GM12878 (cell line): Measurements from ENCODE around the gene JADE2. TPM values are rescaled to one million over a fixed set of nuclear protein-coding genes. Genes with fewer than 3 reads are reported as not detected.

ENCODE experiments used
- ATAC-seq: fragments of 200-7000 bp; cut with Tn5 transposase; 3 replicates; pipeline ENCODE4 v1.9.1; 2020; ENCODE audit warnings: mild to moderate bottlenecking, moderate library complexity
- BruUV-seq: library from RNA; stranded (reverse); fragments of 400-500 nt; replicated peaks from 2 replicates; lab custom pipeline; 2021; lab: Mats Ljungman, UMichigan
- CTCF ChIA-PET: fragments of 300-600 bp; sonication (Branson Sonifier 250); formaldehyde crosslinking; extraction: SDS; loops from one replicate; lab custom pipeline; 2021; ENCODE audit warnings: inconsistent platforms; lab: Yijun Ruan, JAX
- POLR2A ChIA-PET: fragments of 350-600 bp; formaldehyde crosslinking; extraction: SDS; loops from one replicate; lab custom pipeline; 2021; ENCODE audit warnings: inconsistent platforms; lab: Charles Lee
- RAD21 ChIA-PET: fragments of 300-600 bp; sonication (Branson Sonifier 250); formaldehyde crosslinking; loops from one replicate; lab custom pipeline; 2023; ENCODE audit warnings: antibody characterized with exemption; ENCODE audit not compliant: unreplicated experiment; lab: Charles Lee
- SMC1A ChIA-PET: fragments of 300-600 bp; sonication (Branson Sonifier 250); formaldehyde crosslinking; loops from one replicate; lab custom pipeline; 2023; ENCODE audit not compliant: unreplicated experiment, uncharacterized antibody; lab: Charles Lee
- DNase-seq: peaks from one replicate; pipeline ENCODE4 v3.0.0-alpha.2; 2011; ENCODE audit warnings: low read depth, low spot score
- FAIRE-seq: peaks from 3 replicates; lab custom pipeline; 2011; peaks lifted over from hg19 to GRCh38; lab: Jason Lieb, UNC
- H2AFZ ChIP-seq: 2 replicates; pipeline ENCODE4 v1.6.0; 2011; ENCODE audit warnings: low read depth, low read length, control low read depth; ENCODE audit not compliant: control insufficient read depth
- H3K27ac ChIP-seq: 2 replicates; pipeline ENCODE4 v1.5.1; 2011; ENCODE audit warnings: control low read depth; ENCODE audit not compliant: control insufficient read depth, insufficient read depth
- H3K27me3 ChIP-seq, 2 experiments: replicated peaks in 1 of 2; 2 replicates each; pipeline versions ENCODE4 v1.6.0 to v1.6.1; 2011; ENCODE audit warnings: low read length in 1 of 2; ENCODE audit not compliant: control insufficient read depth in 2 of 2, insufficient read depth in 2 of 2
- H3K36me3 ChIP-seq, 2 experiments: 2 replicates each; pipeline ENCODE4 v1.5.1; 2011; ENCODE audit warnings: low read length in 1 of 2; ENCODE audit not compliant: control insufficient read depth in 2 of 2, insufficient read depth in 2 of 2
- H3K4me1 ChIP-seq: 2 replicates; pipeline ENCODE4 v1.6.1; 2011; ENCODE audit warnings: mild to moderate bottlenecking, low read length, moderate library complexity, mixed read lengths; ENCODE audit not compliant: control insufficient read depth, insufficient read depth
- H3K4me2 ChIP-seq: 2 replicates; pipeline ENCODE4 v1.6.0; 2011; ENCODE audit warnings: control low read depth; ENCODE audit not compliant: control insufficient read depth, insufficient read depth
- H3K4me3 ChIP-seq: fragments of 200-600 bp; sonication (generic); 2 replicates; pipeline ENCODE4 v1.5.1; 2016
- H3K79me2 ChIP-seq: 2 replicates; pipeline ENCODE4 v1.6.0; 2011; ENCODE audit warnings: low read length; ENCODE audit not compliant: control insufficient read depth, insufficient read depth
- H3K9ac ChIP-seq: 2 replicates; pipeline ENCODE4 v1.8.0; 2011; ENCODE audit warnings: low read length, control low read depth, mixed read lengths; ENCODE audit not compliant: control insufficient read depth, insufficient read depth
- H3K9me3 ChIP-seq: replicated peaks from 3 replicates; pipeline ENCODE4 v1.5.1; 2011; ENCODE audit warnings: mild to moderate bottlenecking, low read length; ENCODE audit not compliant: control insufficient read depth, insufficient read depth
- H4K20me1 ChIP-seq: 2 replicates; pipeline ENCODE4 v1.6.0; 2011; ENCODE audit not compliant: control insufficient read depth, insufficient read depth
- CHD1 ChIP-seq: IDR thresholded peaks from 2 replicates; pipeline ENCODE4 v1.6.1; 2012; ENCODE audit warnings: low read depth, low read length, improper control_type of control experiment
- FOS ChIP-seq: IDR thresholded peaks from 3 replicates; pipeline ENCODE4 v1.6.1; 2011; ENCODE audit warnings: borderline replicate concordance; ENCODE audit not compliant: insufficient read length; ENCODE audit errors: extremely low read depth
- FOXM1 ChIP-seq: IDR thresholded peaks from 2 replicates; pipeline ENCODE4 v1.6.1; 2012; ENCODE audit warnings: low read depth, mild to moderate bottlenecking, inconsistent platforms, low read length, moderate library complexity
- HDAC6 ChIP-seq: fragments of 200-600 bp; sonication (generic); IDR thresholded peaks from one replicate; pipeline ENCODE4 v1.8.0; 2017; ENCODE audit warnings: antibody characterized with exemption; ENCODE audit not compliant: unreplicated experiment
- IKZF2 ChIP-seq, 2 experiments: fragments of 450-650 bp; IDR thresholded peaks; 2 replicates each; pipeline ENCODE4 v1.6.1; 2017; ENCODE audit warnings: mild to moderate bottlenecking in 2 of 2, moderate library complexity in 2 of 2
- JUNB ChIP-seq: IDR thresholded peaks from 2 replicates; pipeline ENCODE4 v1.6.1; 2016; ENCODE audit warnings: antibody characterized with exemption, mild to moderate bottlenecking
- POLR2AphosphoS5 ChIP-seq: IDR thresholded peaks from 2 replicates; pipeline ENCODE4 v1.6.1; 2011; ENCODE audit warnings: mild to moderate bottlenecking, low read length, inconsistent platforms
- SIX5 ChIP-seq: IDR thresholded peaks from 2 replicates; pipeline ENCODE4 v1.6.1; 2011; ENCODE audit warnings: mild to moderate bottlenecking, low read depth, low read length, moderate library complexity; ENCODE audit not compliant: severe bottlenecking
- TCF7 ChIP-seq: IDR thresholded peaks from 2 replicates; pipeline ENCODE4 v1.6.1; 2014; ENCODE audit warnings: antibody characterized with exemption, borderline replicate concordance
- YY1 ChIP-seq: IDR thresholded peaks from 2 replicates; pipeline ENCODE4 v1.6.1; 2011; ENCODE audit warnings: low read depth, mild to moderate bottlenecking, low read length
- WGBS: methylation state at CpG from one replicate; pipeline ENCODE4 v1.1.6; 2016; ENCODE audit warnings: low lambda C conversion rate; ENCODE audit not compliant: insufficient replicate concordance, insufficient coverage; ENCODE audit errors: missing lambda C conversion rate; 5-methylcytosine and 5-hydroxymethylcytosine counted together
- in situ Hi-C: fragments of 300-500 bp; cut with MboI; formaldehyde crosslinking; loops from 9 replicates; pipeline ENCODE4 v1.14.3; 2018; ENCODE audit warnings: mixed read lengths
- intact Hi-C: fragments of 100-400 bp; cut with micrococcal nuclease; formaldehyde crosslinking; loops from one replicate; pipeline ENCODE4 v1.14.2; 2022; ENCODE audit not compliant: unreplicated experiment
- polyA plus RNA-seq, 11 experiments: library from polyadenylated mRNA; depleted of rRNA in 4 of 11; unstranded in 6 of 11; stranded (reverse) in 5 of 11; fragments of >200 nt; fragmentation: Nextera tagmentation in 4 of 11; fragmentation: Illumina TruSeq in 1 of 11; extraction: Ambion mirVana in 4 of 11; extraction: Trizol in 1 of 11; gene quantifications; 1 replicate in 1 of 11; 2 replicates in 10 of 11; pipeline versions ENCODE4 v1.2.1 to v1.2.3, GENCODE V29; 2011 to 2016; ENCODE audit warnings: inconsistent platforms in 2 of 11, missing spikeins in 2 of 11, low read depth in 1 of 11
- total RNA-seq, 4 experiments: library from RNA; depleted of rRNA in 3 of 4; stranded (reverse); fragments of >200 nt in 3 of 4; fragmentation: Illumina TruSeq in 1 of 4; extraction: Trizol in 1 of 4; gene quantifications; 2 replicates each; pipeline versions ENCODE4 v1.2.1 to v1.2.3, GENCODE V29; 2013 to 2021
- TF ChIP-seq, protein P1 (sequence below): fragments of 450-650 bp; IDR thresholded peaks from 2 replicates; pipeline ENCODE4 v1.6.1; 2017; ENCODE audit warnings: borderline replicate concordance
- TF ChIP-seq, protein P2 (sequence below): fragments of 450-650 bp; IDR thresholded peaks from 2 replicates; pipeline ENCODE4 v1.6.1; 2017; ENCODE audit warnings: mild to moderate bottlenecking, moderate library complexity
- TF ChIP-seq, protein P3 (sequence below), 3 experiments: IDR thresholded peaks in 2 of 3; conservative IDR thresholded peaks in 1 of 3; 2 replicates each; pipeline ENCODE4 v1.5.1; 2011; ENCODE audit warnings: low read depth in 3 of 3, low read length in 3 of 3, mild to moderate bottlenecking in 3 of 3, control low read depth in 2 of 3, moderate library complexity in 2 of 3, inconsistent platforms in 1 of 3, mixed read lengths in 1 of 3; ENCODE audit not compliant: control insufficient read depth in 2 of 3, insufficient read depth in 1 of 3; ENCODE audit errors: extremely low read depth in 1 of 3
- TF ChIP-seq, protein P4 (sequence below): fragments of 450-650 bp; IDR thresholded peaks from 2 replicates; pipeline ENCODE4 v1.6.1; 2017; ENCODE audit warnings: mild to moderate bottlenecking, low read depth, inconsistent platforms; ENCODE audit not compliant: poor library complexity, severe bottlenecking

Gene JADE2
- total and polyA plus RNA-seq, 10 of the 15 experiments (the other 5 are each of a cell fraction or from before 2014, with no cell fraction given): 1.5 to 67.0 (median 22.4) TPM

DNA sequence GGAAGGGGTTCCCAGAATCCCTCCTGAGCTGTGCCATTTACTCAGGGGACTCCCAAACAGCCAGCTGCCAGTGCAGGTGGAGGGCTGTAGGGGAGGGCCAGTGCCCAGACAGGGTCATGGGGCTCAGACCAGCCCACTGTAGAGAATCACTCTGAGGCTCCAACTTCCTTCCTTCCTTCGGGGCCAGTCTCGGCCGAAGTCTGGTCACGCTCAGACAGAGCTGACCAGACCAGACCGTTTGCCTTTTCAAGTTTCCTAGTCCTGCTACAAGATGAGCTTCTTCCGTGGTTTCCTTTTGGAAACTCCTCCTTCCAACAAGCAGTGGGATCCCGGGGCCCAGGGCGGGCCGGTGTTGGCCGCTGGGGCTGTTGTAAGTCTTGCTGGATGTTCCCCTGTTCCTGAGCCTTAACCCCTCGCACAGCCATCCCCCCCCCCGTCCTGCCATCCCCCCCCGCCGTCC is 54.6 kb downstream of the JADE2 start:
- in situ Hi-C loops: loop anchor here (5.0 kb wide), 1 partner anchor 393 kb away; no protein-coding TSS in a partner anchor
- DNase-seq: no peak
- H3K27ac ChIP-seq: no peak overlapping the region
- H3K4me2 ChIP-seq: no peak overlapping the region
- no peak overlapping the region for H2AFZ ChIP-seq
- no peaks in the 10 kb centered on the region for H3K4me1 ChIP-seq
- no peak overlapping the region for H3K9ac ChIP-seq
- no peaks in the 10 kb centered on the region for H3K9me3 ChIP-seq
- WGBS: 94% methylated on average over 12 of the region's 14 CpGs
- ChIA-PET CTCF (interaction anchor here (1.5 kb wide), 1 partner anchor 159 kb away, joined by 4 read pairs; no protein-coding TSS in a partner anchor), POLR2A (interaction anchor here (0.6 kb wide), 1 partner anchor 197 kb away, joined by 6 read pairs; no protein-coding TSS in a partner anchor), SMC1A (interaction anchor here (0.6 to 0.9 kb wide), 2 partner anchors 290 to 1562 kb away, joined by 3 to 4 read pairs; no protein-coding TSS in a partner anchor), RAD21 (interaction anchor here (0.5 to 1.5 kb wide), 3 partner anchors 56 to 169 kb away, joined by 3 read pairs; partner anchors contain the start of gene CDKN2AIPNL)
- H4K20me1 ChIP-seq: no peaks in the 10 kb centered on the region
- intact Hi-C loops: loop anchor here (10.0 kb wide), 1 partner anchor 325 kb away; the partner anchor contains the start of gene PCBD2
- ATAC-seq: no peak
- BruUV-seq: no TSS peak
- FAIRE-seq: no peak
- H3K36me3 ChIP-seq: peaks cover 20 to 33% of the 10 kb centered on the region in 2 experiments; a peak in 3 of 4 replicates
- H3K27me3 ChIP-seq: no peaks in the 10 kb centered on the region
- H3K4me3 ChIP-seq: no peak overlapping the region
- no peaks in the 10 kb centered on the region for H3K79me2 ChIP-seq
- TF ChIP-seq TCF7: no peak
- TF ChIP-seq YY1: no peak
- TF ChIP-seq POLR2AphosphoS5: no peak
- no peak for TF ChIP-seq JUNB
- no peak for TF ChIP-seq FOS
- TF ChIP-seq, protein P1, sequence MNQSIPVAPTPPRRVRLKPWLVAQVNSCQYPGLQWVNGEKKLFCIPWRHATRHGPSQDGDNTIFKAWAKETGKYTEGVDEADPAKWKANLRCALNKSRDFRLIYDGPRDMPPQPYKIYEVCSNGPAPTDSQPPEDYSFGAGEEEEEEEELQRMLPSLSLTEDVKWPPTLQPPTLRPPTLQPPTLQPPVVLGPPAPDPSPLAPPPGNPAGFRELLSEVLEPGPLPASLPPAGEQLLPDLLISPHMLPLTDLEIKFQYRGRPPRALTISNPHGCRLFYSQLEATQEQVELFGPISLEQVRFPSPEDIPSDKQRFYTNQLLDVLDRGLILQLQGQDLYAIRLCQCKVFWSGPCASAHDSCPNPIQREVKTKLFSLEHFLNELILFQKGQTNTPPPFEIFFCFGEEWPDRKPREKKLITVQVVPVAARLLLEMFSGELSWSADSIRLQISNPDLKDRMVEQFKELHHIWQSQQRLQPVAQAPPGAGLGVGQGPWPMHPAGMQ: no peak
- TF ChIP-seq, protein P2, sequence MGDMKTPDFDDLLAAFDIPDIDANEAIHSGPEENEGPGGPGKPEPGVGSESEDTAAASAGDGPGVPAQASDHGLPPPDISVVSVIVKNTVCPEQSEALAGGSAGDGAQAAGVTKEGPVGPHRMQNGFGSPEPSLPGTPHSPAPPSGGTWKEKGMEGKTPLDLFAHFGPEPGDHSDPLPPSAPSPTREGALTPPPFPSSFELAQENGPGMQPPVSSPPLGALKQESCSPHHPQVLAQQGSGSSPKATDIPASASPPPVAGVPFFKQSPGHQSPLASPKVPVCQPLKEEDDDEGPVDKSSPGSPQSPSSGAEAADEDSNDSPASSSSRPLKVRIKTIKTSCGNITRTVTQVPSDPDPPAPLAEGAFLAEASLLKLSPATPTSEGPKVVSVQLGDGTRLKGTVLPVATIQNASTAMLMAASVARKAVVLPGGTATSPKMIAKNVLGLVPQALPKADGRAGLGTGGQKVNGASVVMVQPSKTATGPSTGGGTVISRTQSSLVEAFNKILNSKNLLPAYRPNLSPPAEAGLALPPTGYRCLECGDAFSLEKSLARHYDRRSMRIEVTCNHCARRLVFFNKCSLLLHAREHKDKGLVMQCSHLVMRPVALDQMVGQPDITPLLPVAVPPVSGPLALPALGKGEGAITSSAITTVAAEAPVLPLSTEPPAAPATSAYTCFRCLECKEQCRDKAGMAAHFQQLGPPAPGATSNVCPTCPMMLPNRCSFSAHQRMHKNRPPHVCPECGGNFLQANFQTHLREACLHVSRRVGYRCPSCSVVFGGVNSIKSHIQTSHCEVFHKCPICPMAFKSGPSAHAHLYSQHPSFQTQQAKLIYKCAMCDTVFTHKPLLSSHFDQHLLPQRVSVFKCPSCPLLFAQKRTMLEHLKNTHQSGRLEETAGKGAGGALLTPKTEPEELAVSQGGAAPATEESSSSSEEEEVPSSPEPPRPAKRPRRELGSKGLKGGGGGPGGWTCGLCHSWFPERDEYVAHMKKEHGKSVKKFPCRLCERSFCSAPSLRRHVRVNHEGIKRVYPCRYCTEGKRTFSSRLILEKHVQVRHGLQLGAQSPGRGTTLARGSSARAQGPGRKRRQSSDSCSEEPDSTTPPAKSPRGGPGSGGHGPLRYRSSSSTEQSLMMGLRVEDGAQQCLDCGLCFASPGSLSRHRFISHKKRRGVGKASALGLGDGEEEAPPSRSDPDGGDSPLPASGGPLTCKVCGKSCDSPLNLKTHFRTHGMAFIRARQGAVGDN: no peak
- no peak for TF ChIP-seq FOXM1
- TF ChIP-seq SIX5: no peak
- no peak for TF ChIP-seq HDAC6
- TF ChIP-seq, protein P3, sequence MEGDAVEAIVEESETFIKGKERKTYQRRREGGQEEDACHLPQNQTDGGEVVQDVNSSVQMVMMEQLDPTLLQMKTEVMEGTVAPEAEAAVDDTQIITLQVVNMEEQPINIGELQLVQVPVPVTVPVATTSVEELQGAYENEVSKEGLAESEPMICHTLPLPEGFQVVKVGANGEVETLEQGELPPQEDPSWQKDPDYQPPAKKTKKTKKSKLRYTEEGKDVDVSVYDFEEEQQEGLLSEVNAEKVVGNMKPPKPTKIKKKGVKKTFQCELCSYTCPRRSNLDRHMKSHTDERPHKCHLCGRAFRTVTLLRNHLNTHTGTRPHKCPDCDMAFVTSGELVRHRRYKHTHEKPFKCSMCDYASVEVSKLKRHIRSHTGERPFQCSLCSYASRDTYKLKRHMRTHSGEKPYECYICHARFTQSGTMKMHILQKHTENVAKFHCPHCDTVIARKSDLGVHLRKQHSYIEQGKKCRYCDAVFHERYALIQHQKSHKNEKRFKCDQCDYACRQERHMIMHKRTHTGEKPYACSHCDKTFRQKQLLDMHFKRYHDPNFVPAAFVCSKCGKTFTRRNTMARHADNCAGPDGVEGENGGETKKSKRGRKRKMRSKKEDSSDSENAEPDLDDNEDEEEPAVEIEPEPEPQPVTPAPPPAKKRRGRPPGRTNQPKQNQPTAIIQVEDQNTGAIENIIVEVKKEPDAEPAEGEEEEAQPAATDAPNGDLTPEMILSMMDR (IDR thresholded peaks at IDR 0.05 in 2 of 3, conservative IDR thresholded peaks at IDR 0.05 in 1 of 3; ENCODE audit: control insufficient read depth in 2 of 3, extremely low read depth in 1 of 3, insufficient read depth in 1 of 3, low read depth in 3 of 3, low read length in 3 of 3): no peak
- no peak for TF ChIP-seq CHD1
- TF ChIP-seq, protein P4, sequence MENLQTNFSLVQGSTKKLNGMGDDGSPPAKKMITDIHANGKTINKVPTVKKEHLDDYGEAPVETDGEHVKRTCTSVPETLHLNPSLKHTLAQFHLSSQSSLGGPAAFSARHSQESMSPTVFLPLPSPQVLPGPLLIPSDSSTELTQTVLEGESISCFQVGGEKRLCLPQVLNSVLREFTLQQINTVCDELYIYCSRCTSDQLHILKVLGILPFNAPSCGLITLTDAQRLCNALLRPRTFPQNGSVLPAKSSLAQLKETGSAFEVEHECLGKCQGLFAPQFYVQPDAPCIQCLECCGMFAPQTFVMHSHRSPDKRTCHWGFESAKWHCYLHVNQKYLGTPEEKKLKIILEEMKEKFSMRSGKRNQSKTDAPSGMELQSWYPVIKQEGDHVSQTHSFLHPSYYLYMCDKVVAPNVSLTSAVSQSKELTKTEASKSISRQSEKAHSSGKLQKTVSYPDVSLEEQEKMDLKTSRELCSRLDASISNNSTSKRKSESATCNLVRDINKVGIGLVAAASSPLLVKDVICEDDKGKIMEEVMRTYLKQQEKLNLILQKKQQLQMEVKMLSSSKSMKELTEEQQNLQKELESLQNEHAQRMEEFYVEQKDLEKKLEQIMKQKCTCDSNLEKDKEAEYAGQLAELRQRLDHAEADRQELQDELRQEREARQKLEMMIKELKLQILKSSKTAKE: no peak
- TF ChIP-seq IKZF2 (IDR thresholded peaks at IDR 0.05): no peak
